ENCODE results near the gene DENND11.
A peak's percentile ranks its signal among the peaks of the same experiment; 100 is the strongest.

Gene DENND11

DNA sequence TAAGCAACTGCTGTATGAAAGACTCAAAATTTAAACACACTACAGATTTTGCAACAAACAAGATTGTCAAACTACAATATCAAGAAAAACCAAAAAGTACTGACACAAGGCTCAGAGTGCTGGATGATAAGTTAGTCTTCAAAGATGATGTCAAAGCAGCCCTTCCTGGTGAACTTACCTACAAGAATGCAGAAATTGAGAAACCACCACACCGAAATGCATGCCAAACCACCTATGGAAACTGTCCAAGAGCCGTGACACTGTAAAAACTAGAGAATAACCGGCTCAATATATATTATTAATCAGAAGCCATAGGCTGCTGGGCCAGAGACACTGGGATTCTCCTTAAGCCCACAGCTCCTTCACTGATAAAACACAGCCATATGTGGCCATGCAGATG is 25.3 kb downstream of the DENND11 start:
- no peak overlapping the region for H3K4me3 ChIP-seq (ENCODE audit: insufficient read length, low read depth)
- H3K9ac ChIP-seq (ENCODE audit: insufficient read length, low read depth), result no peak overlapping the region
- DNase-seq (ENCODE audit: low read depth, low spot score), result no peak
- H3K4me1 ChIP-seq (ENCODE audit: insufficient read depth, insufficient read length), result no peaks in the 10 kb centered on the region
- H3K27me3 ChIP-seq (ENCODE audit: insufficient read depth, insufficient read length), result no peaks in the 10 kb centered on the region
- TF ChIP-seq SUZ12 (IDR thresholded peaks at IDR 0.05; ENCODE audit: extremely low read depth, insufficient read depth, insufficient read length), result no peak
- TF ChIP-seq YY1 (IDR thresholded peaks at IDR 0.05; ENCODE audit: insufficient read depth, insufficient read length), result no peak
- TF ChIP-seq ZNF274 (IDR thresholded peaks at IDR 0.05; ENCODE audit: low read depth, low read length), result no peak
- peaks cover 3% of the 10 kb centered on the region for H3K36me3 ChIP-seq (ENCODE audit: insufficient read depth, insufficient read length, low read length)
- H3K9me3 ChIP-seq (ENCODE audit: insufficient read depth, low read length), result no peaks in the 10 kb centered on the region

DNA sequence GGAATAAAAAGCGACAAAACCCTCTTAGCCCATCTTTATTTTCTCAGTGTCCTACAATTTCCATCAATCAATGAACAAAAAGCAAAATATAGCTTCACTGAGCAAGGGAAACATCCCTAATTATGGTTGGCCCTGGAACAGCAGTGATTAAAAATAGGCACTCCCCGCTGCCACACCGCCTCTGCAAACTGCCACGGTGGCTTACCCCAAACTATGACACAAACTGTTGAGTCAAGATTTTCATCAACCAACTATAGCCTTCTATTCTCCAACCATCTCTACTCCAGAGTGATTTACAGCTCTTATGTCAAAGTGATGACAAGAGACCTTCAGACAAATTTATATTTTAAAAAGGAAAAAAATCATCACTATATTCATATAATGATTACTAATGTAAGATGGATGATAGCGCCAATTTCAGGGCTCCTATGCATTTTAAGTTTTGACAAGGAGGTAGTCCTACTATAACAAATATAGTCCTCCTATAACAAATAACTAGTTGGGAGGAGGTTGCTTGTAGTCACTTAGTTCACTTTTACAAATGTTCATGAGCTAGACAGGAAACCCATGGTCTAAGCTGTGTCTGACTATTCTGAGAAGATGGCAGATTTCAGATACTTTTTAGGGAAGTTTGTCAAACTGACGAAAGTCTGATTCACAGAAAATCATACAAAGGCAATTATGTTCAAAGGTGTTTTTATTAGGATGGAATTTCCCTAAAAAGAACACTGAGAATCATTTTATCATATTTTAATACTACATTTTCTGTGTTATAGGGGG is 26.3 kb downstream of the DENND11 start:
- no peaks in the 10 kb centered on the region for H3K27me3 ChIP-seq (ENCODE audit: insufficient read depth, insufficient read length)
- no peaks in the 10 kb centered on the region for H3K9me3 ChIP-seq (ENCODE audit: insufficient read depth, low read length)
- no peak for DNase-seq (ENCODE audit: low read depth, low spot score)
- no peaks in the 10 kb centered on the region for H3K4me1 ChIP-seq (ENCODE audit: insufficient read depth, insufficient read length)
- H3K4me3 ChIP-seq (ENCODE audit: insufficient read length, low read depth), result no peak overlapping the region
- no peak overlapping the region for H3K9ac ChIP-seq (ENCODE audit: insufficient read length, low read depth)
- TF ChIP-seq SUZ12 (IDR thresholded peaks at IDR 0.05; ENCODE audit: extremely low read depth, insufficient read depth, insufficient read length) (no peak), YY1 (IDR thresholded peaks at IDR 0.05; ENCODE audit: insufficient read depth, insufficient read length) (no peak), ZNF274 (IDR thresholded peaks at IDR 0.05; ENCODE audit: low read depth, low read length) (no peak)
- peaks cover 5% of the 10 kb centered on the region for H3K36me3 ChIP-seq (ENCODE audit: insufficient read depth, insufficient read length, low read length)

DNA sequence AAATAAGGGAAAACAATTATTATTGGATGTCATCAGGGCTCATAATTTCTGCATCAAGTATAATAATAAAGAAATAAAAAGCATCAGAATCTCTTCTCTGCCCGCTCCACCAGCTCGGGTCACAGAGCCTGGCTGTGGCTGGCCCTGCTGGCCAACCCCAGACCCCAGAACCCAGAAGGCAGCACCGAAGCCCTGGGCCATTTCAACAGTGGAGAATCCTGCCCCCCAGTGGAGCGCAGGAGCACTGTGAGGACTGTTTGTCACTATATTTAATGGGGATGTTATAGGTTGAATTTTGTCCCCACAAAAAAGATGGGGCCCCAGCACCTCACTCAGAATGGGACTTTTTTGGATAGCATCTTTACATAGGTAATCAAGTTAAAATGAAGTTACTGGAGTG is 27.3 kb downstream of the DENND11 start:
- no peak for TF ChIP-seq SUZ12 (IDR thresholded peaks at IDR 0.05; ENCODE audit: extremely low read depth, insufficient read depth, insufficient read length)
- no peak for TF ChIP-seq YY1 (IDR thresholded peaks at IDR 0.05; ENCODE audit: insufficient read depth, insufficient read length)
- no peak for TF ChIP-seq ZNF274 (IDR thresholded peaks at IDR 0.05; ENCODE audit: low read depth, low read length)
- no peak overlapping the region for H3K4me3 ChIP-seq (ENCODE audit: insufficient read length, low read depth)
- peaks cover 5% of the 10 kb centered on the region for H3K36me3 ChIP-seq (ENCODE audit: insufficient read depth, insufficient read length, low read length)
- no peaks in the 10 kb centered on the region for H3K9me3 ChIP-seq (ENCODE audit: insufficient read depth, low read length)
- H3K4me1 ChIP-seq (ENCODE audit: insufficient read depth, insufficient read length), result no peaks in the 10 kb centered on the region
- no peaks in the 10 kb centered on the region for H3K27me3 ChIP-seq (ENCODE audit: insufficient read depth, insufficient read length)
- peak; percentile 47 for DNase-seq (ENCODE audit: low read depth, low spot score)
- no peak overlapping the region for H3K9ac ChIP-seq (ENCODE audit: insufficient read length, low read depth)

DNA sequence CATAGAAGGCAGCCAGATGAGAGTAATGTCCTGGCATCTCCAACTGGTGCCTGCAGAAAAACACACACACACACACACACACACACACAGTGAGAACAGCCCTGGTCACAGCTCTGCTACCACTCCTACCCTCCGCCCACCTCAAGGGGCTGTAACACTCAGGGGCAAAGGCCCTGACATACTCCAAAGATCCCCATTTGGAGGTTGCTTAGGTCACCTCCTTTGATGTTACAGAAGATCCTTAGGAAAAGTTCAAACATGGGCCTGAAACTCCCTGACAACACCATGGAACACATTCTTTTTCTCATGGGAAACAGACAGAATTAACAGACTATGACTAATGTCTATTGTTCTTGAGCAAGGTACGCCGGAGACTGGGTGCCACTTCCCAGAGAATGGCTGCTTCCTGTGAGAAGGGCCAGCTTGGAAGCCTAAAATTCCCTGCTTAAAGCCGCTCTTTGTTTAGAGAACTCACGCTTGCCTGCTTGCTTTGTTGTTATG is 27.7 kb downstream of the DENND11 start:
- peak; percentile 52 for DNase-seq (ENCODE audit: low read depth, low spot score)
- TF ChIP-seq SUZ12 (IDR thresholded peaks at IDR 0.05; ENCODE audit: extremely low read depth, insufficient read depth, insufficient read length) (no peak), YY1 (IDR thresholded peaks at IDR 0.05; ENCODE audit: insufficient read depth, insufficient read length) (no peak), ZNF274 (IDR thresholded peaks at IDR 0.05; ENCODE audit: low read depth, low read length) (no peak)
- Histone ChIP-seq H3K4me3 (ENCODE audit: insufficient read length, low read depth) (no peak overlapping the region), H3K9ac (ENCODE audit: insufficient read length, low read depth) (no peak overlapping the region), H3K36me3 (ENCODE audit: insufficient read depth, insufficient read length, low read length) (peaks cover 5% of the 10 kb centered on the region), H3K9me3 (ENCODE audit: insufficient read depth, low read length) (no peaks in the 10 kb centered on the region), H3K27me3 (ENCODE audit: insufficient read depth, insufficient read length) (no peaks in the 10 kb centered on the region), H3K4me1 (ENCODE audit: insufficient read depth, insufficient read length) (no peaks in the 10 kb centered on the region)

DNA sequence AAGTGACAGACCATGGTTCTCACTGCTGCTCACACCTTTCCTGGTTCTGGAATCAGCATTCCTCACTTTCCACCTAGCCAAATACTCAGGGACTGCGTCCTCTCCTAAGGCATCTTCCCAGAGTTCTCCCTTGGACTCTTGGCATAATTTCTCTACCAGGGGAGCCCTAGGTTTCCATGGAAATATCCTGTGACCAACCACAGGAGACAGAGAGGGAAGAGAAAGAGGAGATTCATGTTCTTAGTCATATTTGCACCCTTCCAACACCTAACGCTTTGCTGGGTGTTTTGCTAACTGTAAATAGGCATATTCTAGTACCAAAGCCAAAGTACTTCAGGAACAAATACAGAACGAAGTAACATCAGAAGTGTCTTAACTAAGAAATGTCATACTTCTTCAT is 28.6 kb downstream of the DENND11 start:
- H3K9ac ChIP-seq (ENCODE audit: insufficient read length, low read depth), result no peak overlapping the region
- peaks cover 5% of the 10 kb centered on the region for H3K36me3 ChIP-seq (ENCODE audit: insufficient read depth, insufficient read length, low read length)
- H3K27me3 ChIP-seq (ENCODE audit: insufficient read depth, insufficient read length), result no peaks in the 10 kb centered on the region
- no peak for DNase-seq (ENCODE audit: low read depth, low spot score)
- H3K9me3 ChIP-seq (ENCODE audit: insufficient read depth, low read length), result no peaks in the 10 kb centered on the region
- no peak overlapping the region for H3K4me3 ChIP-seq (ENCODE audit: insufficient read length, low read depth)
- no peak for TF ChIP-seq YY1 (IDR thresholded peaks at IDR 0.05; ENCODE audit: insufficient read depth, insufficient read length)
- no peak for TF ChIP-seq SUZ12 (IDR thresholded peaks at IDR 0.05; ENCODE audit: extremely low read depth, insufficient read depth, insufficient read length)
- no peak for TF ChIP-seq ZNF274 (IDR thresholded peaks at IDR 0.05; ENCODE audit: low read depth, low read length)
- no peaks in the 10 kb centered on the region for H3K4me1 ChIP-seq (ENCODE audit: insufficient read depth, insufficient read length)

DNA sequence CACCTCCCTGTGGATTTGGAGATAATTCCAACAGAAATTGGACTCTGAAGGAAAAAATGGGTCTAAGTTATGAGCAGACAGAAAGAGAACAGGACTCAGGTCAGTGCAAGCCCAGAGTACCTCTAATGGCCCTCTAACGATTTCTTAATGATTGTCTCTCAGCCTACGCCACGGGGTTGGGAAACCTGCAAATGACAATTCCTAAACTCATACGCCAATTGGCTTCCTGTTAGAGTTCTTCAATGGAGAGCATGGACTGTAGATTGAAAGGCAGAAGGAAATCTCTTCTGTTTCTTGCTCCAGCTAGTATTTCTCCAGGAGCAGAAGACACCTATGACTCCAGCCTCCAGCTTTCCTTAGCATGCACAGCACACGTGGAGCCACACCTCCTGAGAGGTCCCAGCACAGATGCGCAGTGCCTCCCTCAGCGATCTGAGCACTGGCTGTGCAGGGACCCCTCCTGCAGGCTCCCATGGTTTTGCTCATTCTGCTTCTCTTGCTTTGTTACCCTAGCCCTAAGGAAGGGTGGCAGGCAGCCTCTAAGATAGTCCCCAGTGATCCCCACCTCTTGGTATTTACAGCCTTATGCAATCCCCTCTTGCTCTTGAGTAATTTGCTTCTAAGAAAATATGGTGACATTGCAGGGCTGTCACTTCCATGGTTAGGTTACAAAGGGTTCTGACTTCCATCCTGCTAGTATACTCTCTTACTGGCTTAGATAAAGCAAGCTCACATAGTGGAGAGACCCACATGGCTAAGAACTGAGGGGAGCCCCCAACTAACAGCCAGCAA is 30.1 kb downstream of the DENND11 start:
- H3K4me3 ChIP-seq (ENCODE audit: insufficient read length, low read depth), result no peak overlapping the region
- H3K9ac ChIP-seq (ENCODE audit: insufficient read length, low read depth), result no peak overlapping the region
- no peaks in the 10 kb centered on the region for H3K27me3 ChIP-seq (ENCODE audit: insufficient read depth, insufficient read length)
- no peaks in the 10 kb centered on the region for H3K4me1 ChIP-seq (ENCODE audit: insufficient read depth, insufficient read length)
- TF ChIP-seq YY1 (IDR thresholded peaks at IDR 0.05; ENCODE audit: insufficient read depth, insufficient read length) (no peak), ZNF274 (IDR thresholded peaks at IDR 0.05; ENCODE audit: low read depth, low read length) (no peak), SUZ12 (IDR thresholded peaks at IDR 0.05; ENCODE audit: extremely low read depth, insufficient read depth, insufficient read length) (no peak)
- H3K36me3 ChIP-seq (ENCODE audit: insufficient read depth, insufficient read length, low read length), result peaks cover 5% of the 10 kb centered on the region
- DNase-seq (ENCODE audit: low read depth, low spot score), result no peak
- no peaks in the 10 kb centered on the region for H3K9me3 ChIP-seq (ENCODE audit: insufficient read depth, low read length)

DNA sequence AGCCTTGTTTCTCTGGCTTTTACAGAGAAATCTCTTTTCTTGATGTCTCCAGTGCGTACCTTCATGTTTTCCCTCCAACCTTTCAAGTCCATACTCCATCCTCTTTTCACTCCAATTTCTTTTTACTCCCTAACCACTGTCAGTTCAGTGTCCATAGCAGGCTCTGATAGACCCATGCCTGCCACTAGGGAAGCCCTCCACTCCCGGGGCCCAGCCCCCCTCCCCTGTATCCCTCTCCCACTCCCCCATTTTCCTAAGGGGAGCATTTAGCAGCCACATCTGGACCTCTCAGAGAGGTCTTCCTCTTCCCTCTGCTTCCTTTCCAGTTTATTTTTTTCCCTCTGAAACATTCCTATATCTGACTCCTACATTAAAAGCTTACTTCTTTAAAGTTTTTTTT is 33.1 kb downstream of the DENND11 start:
- DNase-seq (ENCODE audit: low read depth, low spot score), result no peak
- no peak overlapping the region for H3K4me3 ChIP-seq (ENCODE audit: insufficient read length, low read depth)
- H3K9me3 ChIP-seq (ENCODE audit: insufficient read depth, low read length), result no peaks in the 10 kb centered on the region
- H3K36me3 ChIP-seq (ENCODE audit: insufficient read depth, insufficient read length, low read length), result peaks cover 26% of the 10 kb centered on the region
- TF ChIP-seq YY1 (IDR thresholded peaks at IDR 0.05; ENCODE audit: insufficient read depth, insufficient read length), result no peak
- TF ChIP-seq ZNF274 (IDR thresholded peaks at IDR 0.05; ENCODE audit: low read depth, low read length), result no peak
- TF ChIP-seq SUZ12 (IDR thresholded peaks at IDR 0.05; ENCODE audit: extremely low read depth, insufficient read depth, insufficient read length), result no peak
- no peaks in the 10 kb centered on the region for H3K27me3 ChIP-seq (ENCODE audit: insufficient read depth, insufficient read length)
- H3K4me1 ChIP-seq (ENCODE audit: insufficient read depth, insufficient read length), result no peaks in the 10 kb centered on the region
- H3K9ac ChIP-seq (ENCODE audit: insufficient read length, low read depth), result no peak overlapping the region
